CD14-positive monocyte (primary cell): ENCODE measurements around the gene SENP8. TPM values are rescaled to one million over a fixed set of nuclear protein-coding genes. Genes with fewer than 3 reads are reported as not detected.

ENCODE experiments used
- DNase-seq, 3 donors: peaks; one replicate each; pipeline ENCODE4 v3.0.0-alpha.2; 2011 to 2022
- H2AFZ ChIP-seq: 2 replicates; pipeline ENCODE4 v1.6.0; 2012; ENCODE audit warnings: mild to moderate bottlenecking, low read depth, low read length, inconsistent platforms; ENCODE audit not compliant: insufficient read depth, poor library complexity, severe bottlenecking
- H3K27ac ChIP-seq, 2 donors: 1 replicate in 1 of 2; 2 replicates in 1 of 2; pipeline ENCODE4 v1.5.1; 2012 to 2013; ENCODE audit warnings: low read length in 2 of 2, control low read depth in 1 of 2, inconsistent platforms in 1 of 2, low read depth in 1 of 2, mild to moderate bottlenecking in 1 of 2
- H3K27me3 ChIP-seq, 2 donors: one replicate each; pipeline versions ENCODE4 v1.6.0 to v1.6.1; 2011 to 2013; ENCODE audit warnings: low read length in 2 of 2; ENCODE audit not compliant: control insufficient read depth in 2 of 2, insufficient read depth in 2 of 2
- H3K36me3 ChIP-seq, 2 donors: replicated peaks in 1 of 2; 1 replicate in 1 of 2; 2 replicates in 1 of 2; pipeline versions ENCODE4 v1.5.1 to v1.6.1; 2012 to 2013; ENCODE audit warnings: low read length in 2 of 2, control low read depth in 1 of 2, inconsistent platforms in 1 of 2, mild to moderate bottlenecking in 1 of 2; ENCODE audit not compliant: insufficient read depth in 2 of 2, control insufficient read depth in 1 of 2
- H3K4me1 ChIP-seq, 2 donors: 1 replicate in 1 of 2; 2 replicates in 1 of 2; pipeline versions ENCODE4 v1.5.1 to v1.6.1; 2012 to 2013; ENCODE audit warnings: low read length in 2 of 2, control low read depth in 1 of 2, inconsistent platforms in 1 of 2, mild to moderate bottlenecking in 1 of 2, moderate library complexity in 1 of 2; ENCODE audit not compliant: insufficient read depth in 2 of 2, control insufficient read depth in 1 of 2
- H3K4me2 ChIP-seq: replicated peaks from 2 replicates; pipeline ENCODE3; 2012; ENCODE audit warnings: low read length, moderate library complexity, mild to moderate bottlenecking; ENCODE audit not compliant: poor library complexity, severe bottlenecking; ENCODE audit errors: extremely low read depth
- H3K4me3 ChIP-seq, 3 experiments: fragments of 200-600 bp in 1 of 3; sonication (generic) in 1 of 3; replicated peaks in 1 of 3; 1 replicate in 2 of 3; 2 replicates in 1 of 3; pipeline ENCODE4 v1.5.1; 2011 to 2013; ENCODE audit warnings: low read length in 3 of 3, mild to moderate bottlenecking in 3 of 3, control low read depth in 2 of 3, low read depth in 2 of 3, inconsistent platforms in 1 of 3, moderate library complexity in 1 of 3
- H3K79me2 ChIP-seq: 2 replicates; pipeline ENCODE4 v1.6.0; 2012; ENCODE audit warnings: mild to moderate bottlenecking, control low read depth, inconsistent platforms, low read length, moderate library complexity; ENCODE audit not compliant: insufficient read depth
- H3K9ac ChIP-seq: 2 replicates; pipeline ENCODE4 v1.6.0; 2017; ENCODE audit warnings: low read length, mild to moderate bottlenecking; ENCODE audit not compliant: insufficient read depth, poor library complexity, severe bottlenecking
- H3K9me3 ChIP-seq, 2 donors: replicated peaks in 1 of 2; 1 replicate in 1 of 2; 2 replicates in 1 of 2; pipeline versions ENCODE4 v1.5.1 to v1.6.1; 2012 to 2013; ENCODE audit warnings: low read length in 2 of 2, control low read depth in 1 of 2; ENCODE audit not compliant: control insufficient read depth in 1 of 2, insufficient read depth in 1 of 2
- H4K20me1 ChIP-seq: 2 replicates; pipeline ENCODE4 v1.6.0; 2012; ENCODE audit warnings: mild to moderate bottlenecking, low read length, control low read depth, moderate library complexity; ENCODE audit not compliant: insufficient read depth
- H3K27ac Mint-ChIP-seq, 7 donors: one replicate each; pipeline ENCODE4 v1.8.0; 2020; ENCODE audit warnings: mild to moderate bottlenecking in 7 of 7, mixed read lengths in 7 of 7, moderate library complexity in 6 of 7, inconsistent platforms in 2 of 7
- H3K27me3 Mint-ChIP-seq, 3 donors: one replicate each; pipeline ENCODE4 v1.8.0; 2021 to 2022; ENCODE audit warnings: low read depth in 3 of 3, mild to moderate bottlenecking in 3 of 3, mixed read lengths in 3 of 3, moderate library complexity in 3 of 3, inconsistent platforms in 1 of 3
- H3K36me3 Mint-ChIP-seq, 2 donors: one replicate each; pipeline ENCODE4 v1.8.0; 2020; ENCODE audit warnings: mixed read lengths in 2 of 2, inconsistent platforms in 1 of 2, mild to moderate bottlenecking in 1 of 2
- H3K4me1 Mint-ChIP-seq: one replicate; pipeline ENCODE4 v1.8.0; 2020; ENCODE audit warnings: mild to moderate bottlenecking, mixed read lengths
- H3K4me3 Mint-ChIP-seq, 2 donors: one replicate each; pipeline ENCODE4 v1.8.0; 2020; ENCODE audit warnings: mild to moderate bottlenecking in 2 of 2, mixed read lengths in 2 of 2, moderate library complexity in 1 of 2
- H3K9me3 Mint-ChIP-seq, 7 donors: one replicate each; pipeline ENCODE4 v1.8.0; 2020 to 2022; ENCODE audit warnings: mixed read lengths in 7 of 7, mild to moderate bottlenecking in 6 of 7, moderate library complexity in 6 of 7, inconsistent platforms in 2 of 7
- CTCF ChIP-seq: fragments of 200-600 bp; IDR thresholded peaks from one replicate; pipeline ENCODE4 v1.8.0; 2022; ENCODE audit warnings: antibody characterized with exemption, mild to moderate bottlenecking
- WGBS: methylation state at CpG from one replicate; pipeline ENCODE4 v1.1.5; 2013; ENCODE audit warnings: missing lambda C conversion rate; ENCODE audit not compliant: insufficient coverage; 5-methylcytosine and 5-hydroxymethylcytosine counted together
- intact Hi-C, 2 donors: fragments of 100-400 bp; cut with micrococcal nuclease; formaldehyde crosslinking; loops; one replicate each; pipeline versions ENCODE4 v1.15.0 to v1.15.1; 2023
- polyA plus RNA-seq, 3 donors: library from polyadenylated mRNA; depleted of rRNA in 1 of 3; unstranded in 2 of 3; stranded (reverse) in 1 of 3; fragments of 300-500 nt in 2 of 3; fragments of >200 nt in 1 of 3; fragmentation: Illumina TruSeq in 2 of 3; gene quantifications; 1 replicate in 2 of 3; 2 replicates in 1 of 3; pipeline ENCODE4 v1.2.3, GENCODE V29; 2012 to 2021

Gene SENP8
- polyA plus RNA-seq, 3 donors: 0.52 to 1.4 (median 0.79) TPM

- Mint-ChIP-seq H3K4me1 (peaks cover 15% of the 10 kb centered on the region), H3K27ac (no peak overlapping the region), H3K4me3 (no peak overlapping the region), H3K9me3 (peaks cover 6 to 13% (median 8%) of the 10 kb centered on the region in 7 donors), H3K27me3 (peaks cover 0 to 4% (median 0%) of the 10 kb centered on the region in 3 donors), H3K36me3 (peaks cover 0 to under 1% of the 10 kb centered on the region in 2 donors)
- intact Hi-C loops: no loop called here
- no peak overlapping the region for H3K27ac ChIP-seq
- DNase-seq: no peak
- no peak overlapping the region for H3K9ac ChIP-seq
- H3K27me3 ChIP-seq: no peaks in the 10 kb centered on the region
- peaks cover 10 to 13% of the 10 kb centered on the region in 2 donors for H3K9me3 ChIP-seq
- TF ChIP-seq CTCF: no peak
- 100% methylated on average over 1 of the region's 3 CpGs for WGBS
- H3K79me2 ChIP-seq: peaks cover 12% of the 10 kb centered on the region
- H3K4me1 ChIP-seq: peaks cover 7 to 9% of the 10 kb centered on the region in 2 donors
- no peak overlapping the region for H3K4me3 ChIP-seq
- H2AFZ ChIP-seq: no peak overlapping the region
- no peaks in the 10 kb centered on the region for H3K36me3 ChIP-seq
- H4K20me1 ChIP-seq: no peaks in the 10 kb centered on the region
- no peak overlapping the region for H3K4me2 ChIP-seq
Measured at GRCh38 chr15:72105111-72105510, 13.1 kb upstream of the SENP8 start.

- H3K27me3 ChIP-seq: no peaks in the 10 kb centered on the region
- H3K4me3 ChIP-seq: no peak overlapping the region
- Mint-ChIP-seq H3K27ac (no peak overlapping the region), H3K4me1 (peaks cover 15% of the 10 kb centered on the region), H3K36me3 (no peaks in the 10 kb centered on the region), H3K9me3 (peaks cover 6 to 12% (median 8%) of the 10 kb centered on the region in 7 donors), H3K4me3 (no peak overlapping the region), H3K27me3 (peaks cover 0 to 4% (median 0%) of the 10 kb centered on the region in 3 donors)
- H3K79me2 ChIP-seq: peaks cover 12% of the 10 kb centered on the region
- no peak overlapping the region for H3K9ac ChIP-seq
- WGBS: no CpG with 5 or more reads among the region's 2 CpGs
- no peak for DNase-seq
- no peak overlapping the region for H3K4me2 ChIP-seq
- no peak overlapping the region for H3K27ac ChIP-seq
- no peak overlapping the region for H2AFZ ChIP-seq
- no peaks in the 10 kb centered on the region for H3K36me3 ChIP-seq
- H4K20me1 ChIP-seq: no peaks in the 10 kb centered on the region
- peaks cover 7 to 9% of the 10 kb centered on the region in 2 donors for H3K4me1 ChIP-seq
- TF ChIP-seq CTCF: no peak
- intact Hi-C loops: no loop called here
- H3K9me3 ChIP-seq: peaks cover 10 to 13% of the 10 kb centered on the region in 2 donors
Measured at GRCh38 chr15:72106068-72106467, 12.1 kb upstream of the SENP8 start.
